Melanocyte of skin (primary cell): ENCODE results near the gene GJB1. TPM values are rescaled to one million over a fixed set of nuclear protein-coding genes. Genes with fewer than 3 reads are reported as not detected.

ENCODE experiments used
- total RNA-seq, 2 donors: library from RNA; depleted of rRNA; stranded (reverse); fragments of >200 nt; gene quantifications; 2 replicates each; pipeline ENCODE4 v1.2.3, GENCODE V29; 2012

The GJB1 gene
- 10 to 100 TPM in 1 of 2 donors, 1 to 10 TPM in 1; 5.2 to 34.3 TPM for total RNA-seq

GRCh38 chrX:71222929-71223328, at the start of gene GJB1:
TSS of gene GJB1 (plus strand) at chrX:71223224. CDS start at chrX:71223708, 484 bp downstream.

GRCh38 chrX:71254092-71254963, 31.3 kb downstream of the GJB1 start, which contains the start of gene ZMYM3:
TSS of gene ZMYM3 (minus strand) at chrX:71254140. CDS start at chrX:71253255, 885 bp downstream.

Other genes with a start within 250 kb of the GJB1 start
- gene SNX12, start 154.9 kb upstream of the GJB1 start, total RNA-seq, result 10 to 100 TPM; 60.9 to 65.6 TPM
- gene FOXO4, start 127.4 kb upstream of the GJB1 start, total RNA-seq, result 1 to 10 TPM; 5.3 to 7.9 TPM
- not detected for gene CXorf65, start 116.5 kb upstream of the GJB1 start, total RNA-seq
- not detected for gene IL2RG, start 111.6 kb upstream of the GJB1 start, total RNA-seq
- 10 to 100 TPM; 26.2 to 29.6 TPM for gene MED12, start 104.6 kb upstream of the GJB1 start, total RNA-seq
- under 1 TPM; 0.33 to 0.34 TPM for gene NLGN3, start 78.4 kb upstream of the GJB1 start, total RNA-seq
- 10 to 100 TPM; 20.6 to 21.3 TPM for gene ZMYM3, start 30.9 kb downstream of the GJB1 start, total RNA-seq
- gene NONO, start 60.4 kb downstream of the GJB1 start, total RNA-seq, result 100 to 1,000 TPM; 281 to 437 TPM
- 1 to 10 TPM in 1 of 2 donors, under 1 TPM in 1; 0.69 to 2.3 TPM for gene ITGB1BP2, start 78.5 kb downstream of the GJB1 start, total RNA-seq
- gene TAF1, start 143.1 kb downstream of the GJB1 start, total RNA-seq, result 10 to 100 TPM; 18.2 to 22.0 TPM